ENCODE results near the gene ARF3.

Gene ARF3

DNA sequence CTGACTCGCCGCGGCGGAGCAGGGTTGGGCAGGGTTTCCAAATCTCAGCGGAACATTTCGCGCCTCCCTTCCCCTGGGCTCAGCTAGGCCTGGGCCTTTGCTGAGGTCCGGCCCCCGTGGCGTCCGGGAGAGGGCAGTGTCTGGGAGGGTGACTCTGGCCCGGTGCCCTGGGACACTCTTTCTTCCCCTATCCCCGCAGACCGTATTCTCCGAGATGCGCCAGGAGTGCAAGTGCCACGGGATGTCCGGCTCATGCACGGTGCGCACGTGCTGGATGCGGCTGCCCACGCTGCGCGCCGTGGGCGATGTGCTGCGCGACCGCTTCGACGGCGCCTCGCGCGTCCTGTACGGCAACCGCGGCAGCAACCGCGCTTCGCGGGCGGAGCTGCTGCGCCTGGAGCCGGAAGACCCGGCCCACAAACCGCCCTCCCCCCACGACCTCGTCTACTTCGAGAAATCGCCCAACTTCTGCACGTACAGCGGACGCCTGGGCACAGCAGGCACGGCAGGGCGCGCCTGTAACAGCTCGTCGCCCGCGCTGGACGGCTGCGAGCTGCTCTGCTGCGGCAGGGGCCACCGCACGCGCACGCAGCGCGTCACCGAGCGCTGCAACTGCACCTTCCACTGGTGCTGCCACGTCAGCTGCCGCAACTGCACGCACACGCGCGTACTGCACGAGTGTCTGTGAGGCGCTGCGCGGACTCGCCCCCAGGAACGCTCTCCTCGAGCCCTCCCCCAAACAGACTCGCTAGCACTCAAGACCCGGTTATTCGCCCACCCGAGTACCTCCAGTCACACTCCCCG, 23.9 kb upstream of the ARF3 start:
- DNase-seq: peak; percentile 57

DNA sequence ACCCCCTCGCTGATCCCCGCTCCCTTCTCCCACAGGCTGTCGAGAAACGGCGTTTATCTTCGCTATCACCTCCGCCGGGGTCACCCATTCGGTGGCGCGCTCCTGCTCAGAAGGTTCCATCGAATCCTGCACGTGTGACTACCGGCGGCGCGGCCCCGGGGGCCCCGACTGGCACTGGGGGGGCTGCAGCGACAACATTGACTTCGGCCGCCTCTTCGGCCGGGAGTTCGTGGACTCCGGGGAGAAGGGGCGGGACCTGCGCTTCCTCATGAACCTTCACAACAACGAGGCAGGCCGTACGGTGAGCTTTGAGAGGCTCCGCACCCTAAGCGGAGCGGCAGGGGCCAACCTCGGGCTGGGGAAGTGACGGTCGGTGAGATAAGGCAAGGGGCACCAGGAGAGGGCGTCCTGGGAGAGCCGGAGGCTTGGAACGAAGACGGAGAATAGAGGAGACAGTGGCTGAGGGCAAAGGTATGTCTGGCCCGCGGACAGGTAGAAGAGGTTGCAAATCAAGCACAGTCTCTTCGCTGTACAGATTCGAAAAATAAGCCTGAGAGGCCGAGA, 23.2 kb upstream of the ARF3 start:
- DNase-seq: peak; percentile 51

DNA sequence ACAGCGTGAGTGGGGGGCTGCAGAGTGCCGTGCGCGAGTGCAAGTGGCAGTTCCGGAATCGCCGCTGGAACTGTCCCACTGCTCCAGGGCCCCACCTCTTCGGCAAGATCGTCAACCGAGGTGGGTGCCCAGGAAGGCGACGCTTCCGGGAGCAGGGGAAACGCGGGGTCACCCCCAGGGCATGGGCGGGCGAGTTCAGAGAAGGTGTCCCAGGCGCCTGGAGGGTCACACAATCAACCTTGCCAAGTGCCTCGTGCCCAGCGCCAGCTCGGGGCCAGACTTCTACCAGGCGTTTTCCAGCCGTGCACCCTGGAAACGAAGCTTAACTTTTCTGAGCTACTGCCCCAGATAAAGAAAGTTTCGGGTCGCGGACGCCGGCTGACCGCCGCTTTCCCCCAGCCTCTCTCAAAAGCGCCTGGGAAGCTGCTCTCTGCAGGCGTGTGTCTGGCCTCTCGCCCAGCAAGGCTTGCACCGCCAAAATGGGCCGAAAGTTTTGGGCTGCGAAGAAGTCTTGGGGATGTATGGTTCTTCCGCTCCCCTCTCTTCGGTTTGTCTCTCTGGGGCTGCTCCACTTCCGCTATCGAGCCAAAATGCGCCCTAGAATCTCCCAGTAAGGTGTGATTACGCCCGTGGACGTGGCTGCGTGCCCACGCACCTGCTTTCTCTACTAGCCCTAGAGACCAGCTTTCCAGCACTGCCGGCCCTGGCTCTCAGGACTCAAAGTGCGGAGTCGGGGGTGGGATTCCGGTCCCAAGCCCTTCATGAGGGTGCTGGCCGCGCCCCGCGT, 22.5 kb upstream of the ARF3 start:
- peak; percentile 61 for DNase-seq

- DNase-seq: no peak
Observed at GRCh38 chr12:48978741-48979601, 21.7 kb upstream of the ARF3 start.

- peak; percentile 25 for DNase-seq
Observed at GRCh38 chr12:48978291-48978740, 21.0 kb upstream of the ARF3 start, which contains the start of gene WNT1. WNT1 (plus strand) TSS chr12:48978322; CDS start chr12:48978651, 329 bp downstream.

DNA sequence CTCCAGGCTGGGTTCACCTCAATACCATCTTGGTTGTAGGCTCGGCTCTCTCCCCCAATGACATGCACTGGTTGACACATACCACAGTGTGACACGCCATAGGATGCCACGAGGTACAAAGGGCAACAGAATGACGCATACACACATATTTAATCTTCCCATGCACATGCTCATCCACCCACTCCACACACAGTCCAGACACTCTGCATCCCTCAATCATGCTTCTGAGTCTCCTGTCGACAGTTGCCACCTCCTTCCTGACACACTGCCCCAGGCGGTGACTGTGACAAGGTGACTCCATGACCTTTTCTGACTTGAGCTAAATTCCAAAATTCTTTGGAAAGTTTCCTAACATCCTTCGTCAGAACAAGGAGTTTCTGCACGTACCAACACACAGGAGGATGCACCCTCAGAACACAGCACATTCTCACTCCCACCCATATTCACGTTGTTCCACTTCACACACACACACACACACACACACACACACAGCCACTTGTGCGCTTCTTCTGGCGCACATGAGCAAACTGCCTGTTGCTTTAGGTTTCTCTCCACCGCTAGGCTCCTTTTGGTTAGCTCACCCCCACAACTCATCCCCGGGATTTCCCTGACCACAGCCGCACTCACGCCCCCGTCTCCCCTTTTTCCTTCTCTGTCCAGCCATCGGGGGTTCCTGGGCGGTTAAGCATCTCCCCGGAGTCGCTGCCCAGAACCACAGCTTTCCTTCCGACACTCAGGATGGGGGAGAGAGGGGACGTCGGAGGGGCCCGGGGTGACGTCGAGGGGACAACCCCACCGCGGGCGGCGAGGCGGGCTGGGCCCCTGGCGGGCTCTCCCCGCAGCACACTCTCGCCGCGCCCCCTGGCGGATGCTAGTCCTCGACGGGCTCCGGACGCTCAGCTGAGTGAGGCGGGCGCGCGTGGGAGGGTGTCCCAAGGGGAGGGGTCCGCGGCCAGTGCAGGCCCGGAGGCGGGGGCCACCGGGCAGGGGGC, 20.3 kb upstream of the ARF3 start:
- peak; percentile 86 for DNase-seq

- DNase-seq: peak; percentile 42
Observed at GRCh38 chr12:48973941-48974673, 16.8 kb upstream of the ARF3 start.

- no peak for DNase-seq
Observed at GRCh38 chr12:48973531-48973930, 16.2 kb upstream of the ARF3 start.

DNA sequence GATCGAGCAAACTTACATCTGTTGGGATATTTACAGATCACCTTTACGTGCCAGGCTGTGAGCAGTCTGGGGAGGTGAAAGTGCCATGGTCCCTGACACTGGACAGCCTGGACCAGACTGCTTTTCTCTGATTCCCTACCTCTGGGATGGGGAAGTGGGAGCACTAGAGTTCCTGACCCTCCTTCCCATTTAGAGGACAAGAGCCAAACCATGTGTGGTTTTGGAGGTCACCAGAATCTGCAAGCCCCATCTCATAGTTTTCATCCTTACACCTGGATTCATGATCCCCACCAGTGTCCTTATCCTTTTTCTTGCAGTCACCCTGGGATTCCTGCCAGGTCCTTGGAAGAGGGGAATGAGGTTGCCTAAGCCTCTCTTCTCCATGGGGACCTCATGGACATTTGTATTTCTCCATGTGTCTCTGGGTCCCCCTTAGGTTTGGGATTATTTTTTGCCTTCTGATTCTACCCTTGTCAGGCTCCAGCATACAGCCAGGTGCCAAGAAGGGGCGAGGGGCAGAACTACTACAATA, 15.7 kb upstream of the ARF3 start:
- no peak for DNase-seq

- peak; percentile 17 for DNase-seq
Observed at GRCh38 chr12:48972213-48972951, 15.1 kb upstream of the ARF3 start.

- DNase-seq: no peak
Observed at GRCh38 chr12:48970702-48971334, 13.5 kb upstream of the ARF3 start.

DNA sequence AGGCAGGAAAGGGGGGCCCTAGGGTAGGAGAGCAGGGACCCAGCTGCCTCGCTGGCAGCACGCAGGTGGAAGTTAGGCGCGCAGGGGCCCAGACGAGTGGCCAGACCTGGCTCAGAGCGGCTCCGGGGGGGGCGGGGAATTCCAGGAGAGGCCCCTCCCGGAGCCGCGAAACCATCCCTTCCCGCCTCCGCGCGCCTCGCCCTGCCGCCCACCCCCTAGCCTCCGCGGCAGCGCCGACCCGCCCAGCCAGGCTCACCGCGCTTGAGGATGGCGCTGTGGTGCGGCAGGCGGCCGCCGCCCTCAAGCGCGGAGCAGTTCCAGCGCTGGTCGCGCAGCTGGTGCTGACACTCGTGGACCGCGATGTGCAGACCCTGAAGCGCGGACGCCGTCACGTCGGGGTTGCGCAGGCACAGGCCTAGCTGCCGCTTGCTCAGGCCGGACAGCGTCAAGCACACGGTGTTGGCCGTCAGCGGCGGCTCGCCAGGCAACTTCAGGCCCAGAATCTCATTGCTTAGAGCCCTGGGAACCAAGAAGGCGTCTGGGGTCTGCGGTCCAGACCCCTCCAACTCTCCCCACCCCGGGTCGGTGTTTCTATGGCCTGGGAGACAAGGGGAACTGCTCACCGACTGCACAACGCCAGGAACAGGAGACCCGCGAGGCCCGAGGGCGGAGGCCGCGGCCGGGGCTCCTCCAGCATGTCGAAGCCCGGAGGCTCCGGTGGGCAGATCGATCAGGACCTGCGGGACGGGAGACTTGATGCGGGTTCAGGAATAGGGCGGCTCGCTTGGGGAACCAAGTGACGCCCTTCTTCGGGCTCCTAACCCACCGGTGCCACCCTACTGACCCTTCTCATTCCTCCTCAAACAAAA, 12.8 kb upstream of the ARF3 start:
- DNase-seq: peak; percentile 49

- no peak for DNase-seq
Observed at GRCh38 chr12:48969160-48969771, 12.0 kb upstream of the ARF3 start.

GRCh38 chr12:48968467-48968866, 11.2 kb upstream of the ARF3 start:
- no peak for DNase-seq

GRCh38 chr12:48967991-48968390, 10.7 kb upstream of the ARF3 start:
- DNase-seq: no peak

DNA sequence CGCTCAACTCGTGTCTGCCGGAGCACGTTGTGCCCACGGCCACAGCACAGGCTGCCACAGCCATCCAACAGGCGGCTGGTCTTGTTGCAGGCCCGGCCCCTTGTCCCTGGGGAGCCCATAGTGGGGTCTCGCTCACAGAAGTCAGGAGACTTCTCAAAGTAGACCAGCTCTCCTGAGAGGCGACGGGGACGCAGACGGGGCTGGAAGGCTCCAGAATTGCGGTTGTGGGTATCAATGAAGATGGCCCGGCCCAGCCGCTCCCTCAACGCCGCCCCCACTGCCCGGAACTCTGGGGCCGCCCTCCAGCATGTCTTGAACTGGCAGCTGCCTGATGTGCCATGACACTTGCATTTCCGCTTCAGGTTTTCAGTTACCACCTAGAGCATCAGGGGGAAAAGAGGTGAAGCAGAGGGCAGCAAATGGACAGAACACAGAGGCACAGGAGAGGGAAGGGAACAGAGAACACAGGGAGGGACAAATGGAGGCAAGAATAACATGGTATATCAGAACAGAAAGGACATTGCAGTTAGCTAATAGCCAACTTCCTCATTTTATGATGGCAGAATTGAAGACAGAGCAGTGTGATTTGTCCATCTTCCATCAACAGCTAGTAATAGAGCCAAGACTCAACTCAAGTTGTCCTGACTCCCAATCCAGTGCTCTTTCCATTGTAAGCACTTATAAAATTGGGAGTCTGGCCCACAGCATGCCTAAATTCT, 9.0 kb upstream of the ARF3 start:
- no peak for DNase-seq

DNA sequence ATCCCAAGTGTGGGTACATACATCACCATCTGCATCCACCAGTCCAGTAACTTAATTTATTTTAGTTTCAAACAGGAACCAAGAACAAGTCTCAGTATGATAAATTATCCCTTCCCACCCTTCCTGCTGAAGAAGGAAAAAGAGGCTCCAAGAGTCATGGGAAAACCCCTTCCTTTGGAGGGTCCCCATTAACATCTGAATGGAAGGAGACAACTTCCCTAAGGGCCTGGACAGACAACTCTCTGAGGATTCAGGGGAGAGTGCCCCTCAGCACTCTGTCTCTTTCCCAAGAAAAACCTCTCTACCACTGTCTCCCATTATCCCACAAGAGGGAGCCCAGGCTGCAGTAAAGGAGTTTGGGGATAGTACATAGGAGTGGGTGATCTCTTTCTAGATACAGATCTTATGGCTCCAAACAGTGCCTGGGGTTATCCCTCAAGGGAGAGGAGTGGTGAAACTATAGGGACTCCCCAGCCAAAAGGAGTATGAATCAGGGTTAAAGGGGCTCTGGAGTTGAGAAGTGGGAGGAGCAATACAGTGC, 8.1 kb upstream of the ARF3 start:
- DNase-seq: no peak
